C4-2B (cell line): Measurements from ENCODE around the gene TMEM60.
"Not testable (repeated sequence)": the region's sequence is repeated elsewhere in the genome, so short reads cannot be mapped to it uniquely, and the experiment has no call there.

ENCODE experiments used
- ZFX ChIP-seq: fragments of 450-650 bp; IDR thresholded peaks from 2 replicates; pipeline ENCODE4 v1.6.1; 2017
- TF ChIP-seq, protein P1 (sequence below): fragments of 450-650 bp; conservative IDR thresholded peaks from 2 replicates; pipeline ENCODE4 v1.5.1; 2017; ENCODE audit warnings: mild to moderate bottlenecking

DNA sequence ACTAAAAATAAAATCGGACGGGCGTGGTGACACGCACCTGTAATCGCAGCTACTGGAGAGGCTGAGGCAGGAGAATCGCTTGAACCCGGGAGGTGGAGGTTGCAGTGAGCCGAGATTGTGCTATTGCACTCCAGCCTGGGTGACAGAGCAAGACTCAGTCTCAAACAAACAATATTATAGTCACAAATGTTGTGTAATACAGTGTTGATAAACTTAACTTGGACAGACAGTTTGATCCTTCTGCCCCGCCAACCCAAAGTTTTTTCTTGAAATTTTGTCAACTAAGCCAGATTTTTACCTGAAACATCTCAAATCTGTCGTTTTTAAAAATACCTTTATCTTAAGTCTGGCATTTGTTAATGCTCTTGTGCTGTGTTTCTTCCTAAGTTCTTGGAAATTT is 13.8 kb downstream of the TMEM60 start:
- TF ChIP-seq, protein P1, sequence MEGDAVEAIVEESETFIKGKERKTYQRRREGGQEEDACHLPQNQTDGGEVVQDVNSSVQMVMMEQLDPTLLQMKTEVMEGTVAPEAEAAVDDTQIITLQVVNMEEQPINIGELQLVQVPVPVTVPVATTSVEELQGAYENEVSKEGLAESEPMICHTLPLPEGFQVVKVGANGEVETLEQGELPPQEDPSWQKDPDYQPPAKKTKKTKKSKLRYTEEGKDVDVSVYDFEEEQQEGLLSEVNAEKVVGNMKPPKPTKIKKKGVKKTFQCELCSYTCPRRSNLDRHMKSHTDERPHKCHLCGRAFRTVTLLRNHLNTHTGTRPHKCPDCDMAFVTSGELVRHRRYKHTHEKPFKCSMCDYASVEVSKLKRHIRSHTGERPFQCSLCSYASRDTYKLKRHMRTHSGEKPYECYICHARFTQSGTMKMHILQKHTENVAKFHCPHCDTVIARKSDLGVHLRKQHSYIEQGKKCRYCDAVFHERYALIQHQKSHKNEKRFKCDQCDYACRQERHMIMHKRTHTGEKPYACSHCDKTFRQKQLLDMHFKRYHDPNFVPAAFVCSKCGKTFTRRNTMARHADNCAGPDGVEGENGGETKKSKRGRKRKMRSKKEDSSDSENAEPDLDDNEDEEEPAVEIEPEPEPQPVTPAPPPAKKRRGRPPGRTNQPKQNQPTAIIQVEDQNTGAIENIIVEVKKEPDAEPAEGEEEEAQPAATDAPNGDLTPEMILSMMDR, result not testable (repeated sequence)
- TF ChIP-seq ZFX, result not testable (repeated sequence)
